ENCODE data around the gene NACC1. TPM values are rescaled to one million over a fixed set of nuclear protein-coding genes. Genes with fewer than 3 reads are reported as not detected.

NACC1 gene
- total and polyA plus RNA-seq, 2 of the 13 experiments (the other 11 are each of a cell fraction or from before 2014, with no cell fraction given), result 31.8 to 42.3 TPM

DNA sequence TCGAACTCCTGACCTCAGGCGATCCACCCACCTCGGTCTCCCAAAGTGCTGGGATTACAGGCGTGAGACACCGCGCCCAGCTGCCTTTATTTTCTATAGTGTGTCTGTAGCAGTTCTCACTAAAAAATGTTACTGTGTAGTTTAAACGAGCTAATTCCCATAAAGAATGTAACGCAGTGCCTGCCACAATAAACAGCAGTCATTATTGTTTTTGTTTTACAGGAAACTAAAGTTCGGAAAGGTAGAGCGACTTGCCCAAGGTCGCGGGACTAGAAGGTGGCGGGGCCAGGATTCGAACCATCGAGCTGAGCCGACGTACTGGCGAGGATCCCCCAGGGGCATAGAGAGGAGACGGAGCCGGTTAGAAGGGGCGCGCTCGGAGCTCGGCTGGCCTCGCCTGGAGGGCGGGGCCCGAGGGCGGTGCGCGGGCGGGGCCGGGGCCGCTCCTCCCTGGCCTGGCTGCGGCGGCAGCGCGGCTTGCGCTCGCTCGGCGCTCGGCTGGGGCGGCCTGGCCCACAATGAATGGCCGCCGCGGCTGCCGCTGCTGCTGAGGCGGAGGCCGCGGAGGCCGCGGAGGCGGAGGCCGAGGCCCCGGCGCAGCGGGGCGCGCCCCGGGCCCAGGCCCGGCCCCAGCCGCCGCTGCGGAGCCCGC lies at the start of gene NACC1 (continued):
- peak; percentile 58; the same call in 1 of the 2 replicates for TF ChIP-seq SALL1 (CRISPR knock-in tag; IDR thresholded peaks at IDR 0.05)
- no peak for TF ChIP-seq ZNF367 (CRISPR knock-in tag; IDR thresholded peaks at IDR 0.05; ENCODE audit: borderline replicate concordance)
- TF ChIP-seq REL (CRISPR knock-in tag; conservative IDR thresholded peaks at IDR 0.05), result no peak
- TF ChIP-seq ZFP82 (CRISPR knock-in tag; IDR thresholded peaks at IDR 0.05; ENCODE audit: borderline replicate concordance), result no peak
- TF ChIP-seq TP53 (CRISPR knock-in tag; conservative IDR thresholded peaks at IDR 0.05), result no peak
- TF ChIP-seq, protein P1, sequence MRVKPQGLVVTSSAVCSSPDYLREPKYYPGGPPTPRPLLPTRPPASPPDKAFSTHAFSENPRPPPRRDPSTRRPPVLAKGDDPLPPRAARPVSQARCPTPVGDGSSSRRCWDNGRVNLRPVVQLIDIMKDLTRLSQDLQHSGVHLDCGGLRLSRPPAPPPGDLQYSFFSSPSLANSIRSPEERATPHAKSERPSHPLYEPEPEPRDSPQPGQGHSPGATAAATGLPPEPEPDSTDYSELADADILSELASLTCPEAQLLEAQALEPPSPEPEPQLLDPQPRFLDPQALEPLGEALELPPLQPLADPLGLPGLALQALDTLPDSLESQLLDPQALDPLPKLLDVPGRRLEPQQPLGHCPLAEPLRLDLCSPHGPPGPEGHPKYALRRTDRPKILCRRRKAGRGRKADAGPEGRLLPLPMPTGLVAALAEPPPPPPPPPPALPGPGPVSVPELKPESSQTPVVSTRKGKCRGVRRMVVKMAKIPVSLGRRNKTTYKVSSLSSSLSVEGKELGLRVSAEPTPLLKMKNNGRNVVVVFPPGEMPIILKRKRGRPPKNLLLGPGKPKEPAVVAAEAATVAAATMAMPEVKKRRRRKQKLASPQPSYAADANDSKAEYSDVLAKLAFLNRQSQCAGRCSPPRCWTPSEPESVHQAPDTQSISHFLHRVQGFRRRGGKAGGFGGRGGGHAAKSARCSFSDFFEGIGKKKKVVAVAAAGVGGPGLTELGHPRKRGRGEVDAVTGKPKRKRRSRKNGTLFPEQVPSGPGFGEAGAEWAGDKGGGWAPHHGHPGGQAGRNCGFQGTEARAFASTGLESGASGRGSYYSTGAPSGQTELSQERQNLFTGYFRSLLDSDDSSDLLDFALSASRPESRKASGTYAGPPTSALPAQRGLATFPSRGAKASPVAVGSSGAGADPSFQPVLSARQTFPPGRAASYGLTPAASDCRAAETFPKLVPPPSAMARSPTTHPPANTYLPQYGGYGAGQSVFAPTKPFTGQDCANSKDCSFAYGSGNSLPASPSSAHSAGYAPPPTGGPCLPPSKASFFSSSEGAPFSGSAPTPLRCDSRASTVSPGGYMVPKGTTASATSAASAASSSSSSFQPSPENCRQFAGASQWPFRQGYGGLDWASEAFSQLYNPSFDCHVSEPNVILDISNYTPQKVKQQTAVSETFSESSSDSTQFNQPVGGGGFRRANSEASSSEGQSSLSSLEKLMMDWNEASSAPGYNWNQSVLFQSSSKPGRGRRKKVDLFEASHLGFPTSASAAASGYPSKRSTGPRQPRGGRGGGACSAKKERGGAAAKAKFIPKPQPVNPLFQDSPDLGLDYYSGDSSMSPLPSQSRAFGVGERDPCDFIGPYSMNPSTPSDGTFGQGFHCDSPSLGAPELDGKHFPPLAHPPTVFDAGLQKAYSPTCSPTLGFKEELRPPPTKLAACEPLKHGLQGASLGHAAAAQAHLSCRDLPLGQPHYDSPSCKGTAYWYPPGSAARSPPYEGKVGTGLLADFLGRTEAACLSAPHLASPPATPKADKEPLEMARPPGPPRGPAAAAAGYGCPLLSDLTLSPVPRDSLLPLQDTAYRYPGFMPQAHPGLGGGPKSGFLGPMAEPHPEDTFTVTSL (CRISPR knock-in tag; IDR thresholded peaks at IDR 0.05; ENCODE audit: borderline replicate concordance), result no peak
- peak; percentile 94 for TF ChIP-seq YY1 (IDR thresholded peaks at IDR 0.05; ENCODE audit: insufficient read depth, insufficient replicate concordance, low read depth, low read length)
- no peak for TF ChIP-seq GFI1 (CRISPR knock-in tag; IDR thresholded peaks at IDR 0.05; ENCODE audit: borderline replicate concordance)
- TF ChIP-seq SCMH1 (CRISPR knock-in tag; IDR thresholded peaks at IDR 0.05; ENCODE audit: borderline replicate concordance), result no peak
- TF ChIP-seq ARNTL (CRISPR knock-in tag; IDR thresholded peaks at IDR 0.05), result no peak
- no peak for TF ChIP-seq ZNF703 (CRISPR knock-in tag; IDR thresholded peaks at IDR 0.05; ENCODE audit: borderline replicate concordance)
- TF ChIP-seq, protein P2, sequence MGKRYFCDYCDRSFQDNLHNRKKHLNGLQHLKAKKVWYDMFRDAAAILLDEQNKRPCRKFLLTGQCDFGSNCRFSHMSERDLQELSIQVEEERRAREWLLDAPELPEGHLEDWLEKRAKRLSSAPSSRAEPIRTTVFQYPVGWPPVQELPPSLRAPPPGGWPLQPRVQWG (CRISPR knock-in tag; IDR thresholded peaks at IDR 0.05; ENCODE audit: borderline replicate concordance, low read depth), result no peak
- TF ChIP-seq KDM1A (CRISPR knock-in tag; IDR thresholded peaks at IDR 0.05), result peak; percentile 70; the same call in 1 of the 2 replicates
- no peak for TF ChIP-seq ZNF430 (CRISPR knock-in tag; IDR thresholded peaks at IDR 0.05)
- TF ChIP-seq ZNF34 (CRISPR knock-in tag; IDR thresholded peaks at IDR 0.05; ENCODE audit: borderline replicate concordance), result no peak
- TF ChIP-seq MED8 (CRISPR knock-in tag; IDR thresholded peaks at IDR 0.05; ENCODE audit: insufficient replicate concordance), result no peak
- TF ChIP-seq, protein P3, sequence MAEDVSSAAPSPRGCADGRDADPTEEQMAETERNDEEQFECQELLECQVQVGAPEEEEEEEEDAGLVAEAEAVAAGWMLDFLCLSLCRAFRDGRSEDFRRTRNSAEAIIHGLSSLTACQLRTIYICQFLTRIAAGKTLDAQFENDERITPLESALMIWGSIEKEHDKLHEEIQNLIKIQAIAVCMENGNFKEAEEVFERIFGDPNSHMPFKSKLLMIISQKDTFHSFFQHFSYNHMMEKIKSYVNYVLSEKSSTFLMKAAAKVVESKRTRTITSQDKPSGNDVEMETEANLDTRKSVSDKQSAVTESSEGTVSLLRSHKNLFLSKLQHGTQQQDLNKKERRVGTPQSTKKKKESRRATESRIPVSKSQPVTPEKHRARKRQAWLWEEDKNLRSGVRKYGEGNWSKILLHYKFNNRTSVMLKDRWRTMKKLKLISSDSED (CRISPR knock-in tag; IDR thresholded peaks at IDR 0.05), result no peak
- peak; percentile 44; the same call in 1 of the 2 replicates for TF ChIP-seq HCFC1 (IDR thresholded peaks at IDR 0.05; ENCODE audit: low read depth, low read length)
- no peak for TF ChIP-seq ZNF879 (CRISPR knock-in tag; IDR thresholded peaks at IDR 0.05)
- no peak for TF ChIP-seq SIX4 (CRISPR knock-in tag; IDR thresholded peaks at IDR 0.05)
- TF ChIP-seq HOXA9 (CRISPR knock-in tag; IDR thresholded peaks at IDR 0.05; ENCODE audit: borderline replicate concordance), result no peak
- TF ChIP-seq ZNF781 (CRISPR knock-in tag; IDR thresholded peaks at IDR 0.05; ENCODE audit: borderline replicate concordance, not compliant biosample characterization), result no peak
- TF ChIP-seq TAF15 (IDR thresholded peaks at IDR 0.05; ENCODE audit: low read depth, low read length, poor library complexity, severe bottlenecking), result peak; percentile 52
- no peak for TF ChIP-seq SATB2 (CRISPR knock-in tag; IDR thresholded peaks at IDR 0.05)

Measured in HepG2 (cell line).